NK-92 (cell line): ENCODE data around the gene PITX1.
"Not testable (repeated sequence)": the region's sequence is repeated elsewhere in the genome, so short reads cannot be mapped to it uniquely, and the experiment has no call there.

Source experiments
- DNase-seq: peaks from one replicate; lab custom pipeline; 2025; ENCODE audit not compliant: unreplicated experiment; lab: John Stamatoyannopoulos, UW

PITX1 gene

DNA sequence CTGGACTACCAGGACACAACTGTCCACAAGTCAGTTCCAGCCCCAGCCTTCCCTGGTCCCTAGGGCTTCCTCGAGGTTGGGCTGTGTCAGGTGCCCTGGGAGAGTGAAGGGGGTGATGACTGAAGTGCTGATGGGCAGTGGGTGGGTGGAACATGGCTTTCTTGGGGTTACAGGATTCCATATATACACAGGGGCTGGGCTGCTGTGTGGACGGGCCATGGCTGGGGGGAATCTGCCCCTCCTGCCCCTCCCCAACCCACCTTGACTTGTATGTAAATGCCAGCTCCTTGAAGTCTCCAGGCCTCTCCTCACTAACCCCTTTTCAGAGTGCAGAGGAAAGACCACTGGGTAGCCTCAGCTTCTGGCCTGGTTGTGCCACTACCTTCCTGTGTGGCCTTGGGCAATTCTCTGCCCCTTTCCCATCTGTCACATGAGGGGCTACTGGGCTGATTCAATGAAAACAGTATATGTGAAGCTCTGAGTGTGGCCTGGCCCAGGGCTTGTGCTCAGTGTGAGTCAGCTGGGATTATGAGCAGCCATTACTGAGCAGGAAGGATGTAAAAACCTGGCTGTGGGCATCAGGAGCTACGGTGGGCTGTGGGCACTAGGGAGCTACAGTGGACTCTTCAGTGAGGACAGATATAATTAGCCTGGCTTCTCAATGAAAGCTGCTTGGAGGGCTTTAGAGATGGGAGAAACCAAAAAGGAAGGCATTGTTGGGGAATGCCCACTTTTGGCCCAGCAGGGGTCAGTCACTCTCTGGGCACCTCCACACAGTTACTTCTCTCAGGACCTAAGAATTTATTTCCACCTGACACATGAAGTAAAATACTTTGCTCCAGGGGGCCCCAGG, 23.3 kb downstream of the PITX1 start:
- no peak for DNase-seq

DNA sequence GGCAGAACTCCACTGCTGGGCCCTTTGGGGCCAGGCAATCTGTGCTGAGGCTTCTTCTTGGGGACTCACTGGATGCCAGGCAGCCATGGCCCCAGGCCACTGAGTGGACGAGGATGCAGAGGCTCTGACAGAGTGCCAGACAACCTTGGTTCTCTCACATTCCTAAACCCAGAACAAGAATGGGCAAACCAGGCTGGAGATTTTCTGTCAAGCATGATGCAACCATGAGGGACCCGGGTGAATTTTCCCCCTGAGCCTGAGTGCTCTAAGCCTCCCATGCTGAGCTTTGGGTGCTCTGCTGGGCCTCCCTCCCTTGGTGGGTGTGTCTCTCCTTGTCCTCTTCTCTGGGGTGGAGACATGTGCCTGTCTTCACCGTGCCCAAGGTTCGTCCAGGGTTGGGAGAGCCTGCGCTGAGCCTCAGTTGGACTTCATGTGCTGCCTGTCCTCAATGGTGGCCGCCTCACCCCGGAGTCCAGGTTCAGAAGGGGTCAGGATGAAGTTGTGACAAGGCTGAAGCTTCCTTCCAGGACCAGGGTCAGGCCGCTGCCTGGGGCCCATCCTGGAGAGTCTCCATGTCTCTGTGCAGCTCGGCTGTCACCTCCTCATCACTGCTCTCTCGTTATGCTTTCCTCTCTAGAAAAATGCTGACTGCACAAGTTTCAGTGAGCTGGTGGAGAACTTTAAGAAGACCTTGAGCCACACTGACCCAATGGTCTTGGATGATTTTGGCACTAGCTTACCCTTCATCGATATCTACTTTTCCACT, 24.1 kb downstream of the PITX1 start:
- DNase-seq, result no peak

DNA sequence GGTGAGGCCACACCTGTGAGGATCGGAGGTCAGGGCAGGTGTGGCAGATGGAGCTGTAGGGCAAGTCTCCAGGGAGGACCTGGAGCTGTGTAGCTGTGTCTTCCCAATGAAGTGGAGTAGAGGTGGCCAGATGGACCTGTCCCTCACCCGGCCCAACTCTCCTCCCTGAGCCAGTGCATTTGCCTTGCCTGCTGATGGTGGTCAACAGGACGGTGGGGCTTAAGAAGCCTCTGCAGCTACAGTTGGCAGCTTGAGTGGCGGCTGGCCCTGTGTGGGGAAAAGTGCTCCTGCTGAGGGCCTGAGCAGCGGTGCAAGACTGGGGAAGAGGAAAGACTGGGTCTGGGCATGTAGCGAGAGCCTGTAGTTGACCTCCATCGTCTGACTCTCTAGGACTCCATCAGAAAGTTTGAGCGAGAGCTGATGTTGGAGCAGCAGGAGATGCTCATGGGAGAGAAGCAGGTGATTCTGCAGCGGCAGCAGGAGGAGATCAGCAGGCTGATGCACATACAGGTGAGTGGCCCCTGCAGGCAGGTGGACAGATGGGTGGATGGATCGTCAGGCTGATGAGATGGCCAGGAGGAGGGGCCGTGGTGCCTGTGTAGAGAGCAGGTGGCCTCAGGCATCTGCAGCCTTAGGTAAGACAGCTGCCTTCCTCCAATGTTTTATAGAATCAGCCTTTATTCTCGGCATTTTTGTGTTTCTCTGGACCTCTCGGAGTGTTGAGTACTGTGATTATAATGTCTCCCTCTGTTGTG, 24.9 kb downstream of the PITX1 start:
- no peak for DNase-seq

DNA sequence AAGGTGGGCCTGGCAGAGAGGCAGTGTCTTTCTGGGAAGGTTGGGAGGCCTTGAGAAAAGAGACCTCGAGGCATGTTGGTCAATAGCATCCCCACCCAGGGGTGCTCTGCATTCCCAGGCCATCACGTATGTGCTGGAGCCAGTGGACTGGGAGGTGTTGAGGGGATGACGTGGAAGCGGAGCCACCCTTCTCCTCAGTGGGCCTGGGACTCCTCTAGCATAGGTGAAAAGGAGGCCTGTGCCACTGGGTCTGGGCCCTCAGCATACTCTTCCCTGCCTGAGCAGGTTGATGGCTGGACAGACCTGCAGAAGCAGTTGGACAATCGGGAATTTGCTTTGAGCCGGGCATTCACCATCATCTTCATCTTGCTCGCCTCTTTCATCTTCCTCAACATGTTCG, 25.5 kb downstream of the PITX1 start:
- no peak for DNase-seq

DNA sequence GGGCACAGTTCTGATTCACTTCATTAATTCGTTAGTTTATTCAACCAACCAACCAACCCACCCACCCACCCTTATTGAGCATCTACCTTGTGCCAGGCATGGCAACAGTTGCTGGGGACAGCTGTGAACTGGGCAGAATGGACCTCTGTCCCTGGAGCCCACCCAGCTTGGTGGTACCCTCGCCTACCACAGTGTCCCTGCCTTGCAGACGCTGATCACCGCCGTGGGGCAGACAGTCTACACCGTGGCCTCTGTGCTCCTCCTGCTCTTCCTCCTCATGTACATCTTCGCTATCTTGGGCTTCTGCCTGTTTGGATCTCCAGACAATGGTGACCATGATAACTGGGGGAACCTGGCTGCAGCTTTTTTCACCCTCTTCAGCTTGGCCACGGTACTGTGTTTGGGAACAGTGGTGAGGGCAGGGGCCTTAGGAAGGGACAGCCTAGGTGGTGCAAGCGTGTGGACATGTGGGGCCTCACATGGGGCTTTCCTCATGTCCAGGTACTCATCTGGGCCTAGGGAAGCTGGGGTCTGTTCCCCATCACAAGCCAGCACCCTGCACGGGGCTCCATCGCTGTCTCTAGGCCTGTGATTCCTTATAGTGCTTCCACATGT, 26.2 kb downstream of the PITX1 start:
- no peak for DNase-seq

DNA sequence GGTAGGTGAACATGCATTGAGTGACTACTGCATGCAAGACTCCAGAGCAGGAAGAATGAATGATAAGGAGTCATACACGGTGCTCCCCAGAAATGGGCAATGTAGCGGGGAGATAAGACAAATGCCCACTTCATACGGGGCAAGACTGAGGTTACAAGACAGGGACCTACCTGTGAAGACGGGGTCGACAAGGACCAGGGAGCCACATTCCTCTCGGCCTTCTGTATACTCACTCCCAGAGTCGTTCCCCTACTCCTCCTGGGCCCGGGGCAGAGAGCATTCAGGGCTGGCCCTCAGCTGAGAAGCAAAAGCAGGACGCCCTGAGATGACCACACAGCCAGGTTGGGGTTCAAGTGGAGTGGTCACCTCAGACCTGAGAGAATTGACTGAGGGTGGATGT, 26.7 kb downstream of the PITX1 start:
- no peak for DNase-seq

DNA sequence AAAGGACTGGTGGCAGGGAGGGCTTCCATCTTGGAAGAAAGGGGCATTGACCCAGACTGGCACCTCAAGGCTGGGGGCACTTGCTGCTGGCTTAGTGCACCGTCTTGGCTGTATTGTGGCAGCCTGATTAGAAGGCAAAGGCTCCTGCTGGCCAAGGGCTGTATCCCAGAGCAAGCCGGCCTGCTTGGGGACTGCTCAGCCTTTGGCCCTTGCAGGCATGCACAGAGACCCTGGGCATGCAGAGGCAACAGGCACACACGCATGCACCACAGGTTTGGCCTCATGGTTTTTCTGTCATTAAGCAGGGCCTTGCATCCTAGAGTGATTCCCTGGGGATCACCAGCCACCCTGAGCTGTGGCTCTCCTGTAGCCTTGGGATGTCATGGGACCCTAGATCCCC, 29.0 kb downstream of the PITX1 start:
- DNase-seq, result no peak

DNA sequence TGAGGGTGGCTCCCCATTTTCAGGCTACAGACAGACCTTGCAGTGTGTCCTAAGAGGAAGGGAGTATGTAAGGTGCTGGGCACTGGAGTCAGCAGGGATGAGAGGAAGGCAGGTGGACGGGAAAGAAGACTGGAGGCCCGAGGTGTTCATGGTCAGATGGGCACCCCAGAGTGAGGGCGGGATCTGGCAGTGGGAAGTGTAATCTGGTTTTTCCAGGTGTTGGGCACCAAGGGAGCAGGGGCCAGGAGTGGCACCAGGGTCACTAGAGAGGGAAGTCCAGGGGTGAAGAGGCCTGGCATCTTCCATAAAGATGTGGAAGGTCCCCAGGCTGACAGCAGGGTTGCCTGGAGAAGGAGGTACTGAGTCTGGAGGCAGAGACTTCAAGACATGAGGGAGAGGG, 29.7 kb downstream of the PITX1 start:
- no peak for DNase-seq

DNA sequence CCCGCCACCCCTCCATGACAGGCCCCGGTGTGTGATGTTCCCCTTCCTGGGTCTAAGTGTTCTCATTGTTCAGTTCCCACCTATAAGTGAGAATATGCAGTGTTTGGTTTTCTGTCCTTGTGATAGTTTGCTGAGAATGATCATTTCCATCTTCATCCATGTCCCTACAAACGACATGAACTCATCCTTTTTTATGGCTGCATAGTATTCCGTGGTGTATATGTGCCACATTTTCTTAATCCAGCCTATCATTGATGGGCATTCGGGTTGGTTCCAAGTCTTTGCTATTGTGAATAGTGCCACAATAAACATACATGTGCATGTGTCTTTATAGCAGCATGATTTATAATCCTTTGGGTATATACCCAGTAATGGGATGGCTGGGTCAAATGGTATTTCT, 36.0 kb downstream of the PITX1 start:
- not testable (repeated sequence) for DNase-seq

DNA sequence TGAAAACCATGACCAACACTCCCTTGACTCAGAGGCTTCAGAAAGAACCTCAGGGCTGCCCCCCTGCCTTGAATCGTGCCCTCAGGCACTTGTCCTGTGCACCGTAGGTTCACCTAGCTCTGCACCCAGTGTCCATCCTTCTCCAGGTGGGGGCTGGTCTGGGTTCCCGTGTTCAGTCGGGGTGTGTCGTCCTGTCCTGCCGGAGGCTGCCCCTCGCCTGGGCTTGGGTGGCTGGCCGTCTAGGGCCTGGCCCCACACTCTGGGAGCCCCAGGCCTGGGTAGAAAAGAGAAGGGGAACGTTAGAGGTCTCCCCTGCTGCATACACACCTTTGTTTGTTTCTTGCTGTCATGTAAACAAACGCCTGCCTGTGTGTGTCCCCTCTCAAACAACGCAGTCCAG, 37.0 kb downstream of the PITX1 start:
- no peak for DNase-seq

DNA sequence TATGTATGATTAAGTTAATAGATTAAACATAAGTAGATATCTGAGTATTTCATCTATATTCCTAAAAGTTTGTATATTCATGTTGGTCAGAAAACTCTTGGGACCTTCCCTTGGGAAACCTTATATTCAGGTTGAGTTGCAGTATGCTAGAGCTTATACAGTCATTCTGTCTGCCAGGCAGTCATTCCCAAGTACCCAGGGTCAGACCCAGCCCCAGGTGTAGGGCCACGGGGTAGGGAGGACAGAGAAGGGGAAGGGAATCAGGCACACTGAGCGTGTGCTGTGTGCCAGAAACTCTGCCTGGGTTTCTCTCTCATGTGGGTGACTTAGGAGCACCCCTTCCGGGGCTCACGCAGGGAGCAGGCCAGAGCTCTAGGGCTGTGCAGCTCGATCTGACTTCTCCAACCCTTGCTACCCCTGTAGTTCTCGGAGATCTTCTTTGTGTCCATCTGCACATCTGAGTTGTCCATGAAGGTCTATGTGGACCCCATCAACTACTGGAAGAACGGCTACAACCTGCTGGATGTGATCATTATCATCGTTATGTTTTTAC, 38.1 kb downstream of the PITX1 start:
- DNase-seq, result no peak

DNA sequence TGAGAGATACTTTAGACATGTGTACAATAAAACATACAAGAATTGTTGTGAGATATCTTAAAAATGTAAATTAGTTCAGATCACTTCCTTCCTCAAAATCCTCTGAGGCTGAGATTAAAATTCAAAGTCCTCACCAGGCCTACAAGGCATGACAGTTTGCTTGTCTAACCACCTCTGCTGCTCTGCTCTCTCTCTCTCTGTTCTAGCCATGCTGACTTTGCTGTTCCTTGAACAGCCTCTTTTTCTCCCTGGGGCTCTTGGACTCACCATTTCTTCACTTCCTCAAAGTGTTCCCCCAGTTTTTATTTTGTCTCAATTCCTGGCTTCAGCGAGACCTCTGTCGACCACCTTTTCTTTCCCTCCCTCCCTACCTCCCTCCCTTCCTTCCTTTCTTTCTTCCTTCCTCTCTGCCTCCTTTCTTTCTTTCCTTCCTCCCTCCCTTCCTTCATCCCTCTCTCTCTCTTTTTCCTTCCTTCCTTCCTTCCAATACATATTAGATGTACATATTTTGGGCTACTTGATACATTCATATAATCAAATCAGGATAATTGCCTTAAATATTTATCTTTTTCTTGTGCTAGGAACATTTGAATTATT, 39.4 kb downstream of the PITX1 start:
- DNase-seq, result no peak

DNA sequence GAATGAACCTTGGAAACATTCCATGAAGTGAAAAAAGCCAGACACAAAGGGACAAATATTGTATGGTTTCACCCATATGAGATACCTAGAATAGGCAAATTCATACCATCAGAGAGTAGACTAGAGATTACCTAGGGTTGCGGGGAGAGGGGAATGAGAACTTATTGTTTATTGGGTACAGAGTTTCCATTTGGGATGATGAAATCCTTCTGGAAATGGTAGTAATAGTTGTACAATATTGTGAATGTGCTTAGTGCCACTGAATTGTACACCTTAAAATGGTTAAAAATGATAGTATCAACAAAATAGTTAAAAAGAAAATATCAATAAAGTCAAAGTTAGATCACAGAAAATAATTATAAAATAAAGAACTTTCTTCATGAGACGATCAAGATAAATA, 40.9 kb downstream of the PITX1 start:
- DNase-seq, result no peak

DNA sequence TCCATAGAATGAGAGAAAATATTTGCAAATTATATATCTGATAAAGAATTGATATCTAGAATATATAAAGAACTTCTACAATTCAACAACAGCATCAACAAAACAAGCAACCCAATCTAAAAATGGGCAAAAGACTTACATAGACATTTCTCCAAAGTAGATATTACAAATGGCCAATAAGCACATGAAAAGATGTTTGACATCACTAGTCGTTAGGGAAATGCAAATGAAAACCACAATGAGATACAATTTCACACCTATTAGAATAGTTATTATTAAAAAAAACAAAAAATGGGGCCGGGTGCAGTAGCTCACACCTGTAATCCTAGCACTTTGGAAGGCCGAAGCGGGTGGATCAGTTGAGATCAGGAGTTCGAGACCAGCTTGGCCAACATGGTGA, 41.9 kb downstream of the PITX1 start:
- no peak for DNase-seq

DNA sequence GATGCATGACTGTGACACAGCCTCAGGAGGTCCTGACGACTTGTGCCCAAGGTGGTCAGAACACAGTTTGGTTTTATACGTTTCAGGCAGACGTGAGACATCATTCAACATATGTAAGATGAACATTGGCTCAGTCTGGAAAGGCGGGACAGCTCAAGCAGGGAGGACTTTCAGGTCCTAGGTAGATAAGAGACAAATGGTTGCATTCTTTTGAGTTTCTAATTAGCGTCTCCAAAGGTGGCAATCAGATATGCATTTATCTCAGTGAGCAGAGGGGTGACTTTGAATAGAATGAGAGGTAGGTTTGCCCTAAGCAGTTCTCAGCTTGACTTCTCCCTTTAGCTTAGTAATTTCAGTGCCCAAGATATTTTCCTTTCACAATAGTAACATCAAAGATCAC, 43.8 kb downstream of the PITX1 start:
- not testable (repeated sequence) for DNase-seq

DNA sequence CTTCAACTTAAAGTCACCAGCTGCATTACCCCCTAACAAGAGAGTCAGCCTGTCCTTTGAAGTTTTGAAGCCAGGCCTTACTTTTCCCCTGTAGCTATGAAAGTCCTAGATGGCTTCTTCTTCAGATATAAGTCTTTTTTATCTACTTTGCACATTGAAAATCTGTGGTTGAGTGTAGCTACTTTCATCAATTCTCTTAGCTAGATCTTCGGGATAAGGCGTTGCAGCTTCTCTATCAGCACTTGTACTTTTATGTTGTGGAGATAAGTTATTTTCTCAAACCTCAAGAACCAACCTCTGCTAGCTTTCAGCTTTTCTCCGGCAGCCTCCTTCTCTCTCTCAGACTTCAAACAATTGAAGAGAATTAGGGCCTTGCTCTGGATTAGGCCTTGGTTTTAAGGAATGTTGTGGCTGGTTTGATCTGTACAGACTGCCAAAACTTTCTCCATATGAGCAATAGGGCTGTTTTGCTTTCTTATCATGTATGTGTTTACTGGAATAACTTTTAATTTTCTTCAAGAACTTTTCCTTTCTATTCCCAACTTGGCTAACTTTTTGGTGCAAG, 44.7 kb downstream of the PITX1 start:
- DNase-seq, result no peak

DNA sequence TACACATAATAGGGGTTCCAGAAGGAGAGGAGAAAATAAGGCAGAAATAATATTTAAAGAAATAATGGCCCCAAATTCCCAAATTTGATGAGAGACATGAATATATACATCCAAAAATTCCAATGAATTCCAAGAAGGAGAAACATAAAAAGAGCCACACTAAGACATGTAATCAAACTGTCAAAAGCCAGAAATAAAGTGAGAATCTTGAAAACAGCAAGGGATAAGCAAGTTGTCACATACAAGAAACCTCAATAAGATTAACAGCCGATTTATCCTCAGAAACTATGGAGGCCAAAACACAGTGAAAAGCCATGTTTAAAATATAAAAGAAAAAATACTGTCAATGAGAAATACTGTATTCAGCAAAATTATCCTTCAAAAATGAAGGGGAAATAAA, 51.8 kb downstream of the PITX1 start:
- no peak for DNase-seq

DNA sequence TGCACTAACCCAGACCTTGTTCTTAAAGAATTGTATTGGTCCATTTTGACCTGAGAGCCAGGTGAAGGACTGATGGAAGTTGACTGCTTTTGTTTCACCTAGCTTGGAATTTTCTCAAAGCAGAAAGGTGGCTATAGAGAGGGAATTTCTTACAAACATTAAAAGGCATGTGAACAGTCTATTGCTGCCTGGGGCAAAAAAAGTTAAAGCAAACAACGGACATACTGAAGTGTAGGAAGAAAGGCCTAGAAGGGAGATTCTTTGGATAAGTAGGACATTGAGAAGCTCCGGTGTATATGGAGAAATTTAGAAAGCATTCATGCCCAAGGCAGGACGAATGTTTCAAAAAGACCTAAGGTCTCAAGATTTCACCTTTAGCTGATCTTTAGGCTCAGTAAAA, 54.6 kb downstream of the PITX1 start:
- no peak for DNase-seq
